K562 (cell line): Measurements from ENCODE around the gene DNAH8. TPM values are rescaled to one million over a fixed set of nuclear protein-coding genes. Genes with fewer than 3 reads are reported as not detected.

Experiments used
- ATAC-seq: fragments of 200-7000 bp; cut with Tn5 transposase; 3 replicates; pipeline ENCODE4 v1.9.1; 2020; ENCODE audit warnings: moderate library complexity
- BruUV-seq: library from RNA; stranded (reverse); fragments of 400-500 nt; replicated peaks from 2 replicates; lab custom pipeline; 2021; lab: Mats Ljungman, UMichigan
- CTCF ChIA-PET: fragments of 300-600 bp; formaldehyde crosslinking; extraction: SDS; loops from one replicate; lab custom pipeline; 2021; ENCODE audit warnings: low intra/inter-chr PET ratio; lab: Yijun Ruan, JAX
- POLR2A ChIA-PET: fragments of 300-600, 350-650 bp; sonication (Branson Sonifier 250); formaldehyde crosslinking; extraction: SDS; loops from one replicate; lab custom pipeline; 2021; ENCODE audit warnings: antibody characterized with exemption, inconsistent platforms; lab: Yijun Ruan, JAX
- DNase-seq, 4 experiments: peaks; one replicate each; pipeline versions ENCODE4 v3.0.0 to v3.0.0-alpha.2; 2011 to 2018; ENCODE audit warnings: low spot score in 3 of 4, mixed read lengths in 3 of 4; ENCODE audit errors: extremely low read depth in 1 of 4
- FAIRE-seq: peaks from 2 replicates; lab custom pipeline; 2011; peaks lifted over from hg19 to GRCh38; lab: Jason Lieb, UNC
- H2AFZ ChIP-seq: 2 replicates; pipeline ENCODE4 v1.6.0; 2011; ENCODE audit warnings: low read depth, low read length, control low read depth, inconsistent platforms
- H3K27ac ChIP-seq: fragments of 200-600 bp; 3 replicates; pipeline ENCODE4 v1.8.0; 2011; ENCODE audit warnings: low read depth, mild to moderate bottlenecking, control low read depth, inconsistent platforms, low read length, moderate library complexity, mixed read lengths; ENCODE audit errors: extremely low read depth
- H3K27me3 ChIP-seq, 2 experiments: fragments of 300-600 bp in 1 of 2; 2 replicates in 1 of 2; 3 replicates in 1 of 2; pipeline versions ENCODE4 v1.6.0 to v1.8.0; 2011; ENCODE audit warnings: inconsistent platforms in 2 of 2, low read length in 2 of 2, mild to moderate bottlenecking in 1 of 2, mixed read lengths in 1 of 2, moderate library complexity in 1 of 2; ENCODE audit not compliant: control insufficient read depth in 2 of 2, insufficient read depth in 2 of 2
- H3K36me3 ChIP-seq: fragments of 300-600 bp; 3 replicates; pipeline ENCODE4 v1.8.0; 2011; ENCODE audit warnings: mild to moderate bottlenecking, low read length, inconsistent platforms; ENCODE audit not compliant: control insufficient read depth, insufficient read depth
- H3K4me1 ChIP-seq, 2 experiments: fragments of 200-600 bp in 1 of 2; replicated peaks in 1 of 2; 2 replicates in 1 of 2; 3 replicates in 1 of 2; pipeline versions ENCODE4 v1.5.1 to v1.8.0; 2011; ENCODE audit warnings: inconsistent platforms in 2 of 2, low read length in 2 of 2, mild to moderate bottlenecking in 1 of 2, mixed read lengths in 1 of 2, moderate library complexity in 1 of 2; ENCODE audit not compliant: control insufficient read depth in 2 of 2, insufficient read depth in 2 of 2
- H3K4me2 ChIP-seq: 2 replicates; pipeline ENCODE4 v1.6.1; 2011; ENCODE audit warnings: low read length, control low read depth, inconsistent platforms, mixed read lengths; ENCODE audit not compliant: insufficient read depth
- H3K4me3 ChIP-seq: fragments of 200-600 bp; sonication (generic), shearing (Covaris generic); 2 replicates; pipeline ENCODE4 v1.5.1; 2016; ENCODE audit warnings: control low read depth, inconsistent platforms
- H3K79me2 ChIP-seq: fragments of 200-600 bp; 3 replicates; pipeline ENCODE4 v1.8.0; 2011; ENCODE audit warnings: low read length, inconsistent platforms; ENCODE audit not compliant: control insufficient read depth, insufficient read depth
- H3K9ac ChIP-seq, 2 experiments: 2 replicates each; pipeline versions ENCODE4 v1.6.0 to v1.6.1; 2011; ENCODE audit warnings: low read depth in 2 of 2, low read length in 2 of 2, control low read depth in 1 of 2, inconsistent platforms in 1 of 2, mild to moderate bottlenecking in 1 of 2, mixed read lengths in 1 of 2; ENCODE audit not compliant: insufficient read depth in 1 of 2
- H3K9me1 ChIP-seq: one replicate; pipeline ENCODE4 v1.6.0; 2011; ENCODE audit warnings: inconsistent platforms, mild to moderate bottlenecking, low read length, moderate library complexity; ENCODE audit not compliant: control insufficient read depth, insufficient read depth
- H3K9me3 ChIP-seq: replicated peaks from 2 replicates; pipeline ENCODE4 v1.5.1; 2011; ENCODE audit warnings: low read depth, low read length, inconsistent platforms; ENCODE audit not compliant: control insufficient read depth, insufficient read depth
- H4K20me1 ChIP-seq: replicated peaks from 2 replicates; pipeline ENCODE4 v1.6.1; 2011; ENCODE audit warnings: low read length, inconsistent platforms, mixed read lengths; ENCODE audit not compliant: control insufficient read depth, insufficient read depth
- CBX8 ChIP-seq: fragments of 200-600 bp; sonication (generic); IDR thresholded peaks from 2 replicates; pipeline ENCODE4 v1.6.1; 2012; ENCODE audit warnings: borderline replicate concordance, mixed run types, low read depth, mild to moderate bottlenecking, moderate library complexity, mixed read lengths, low read length, control low read depth, inconsistent platforms; ENCODE audit not compliant: poor library complexity, severe bottlenecking; ENCODE audit errors: extremely low read depth
- LEF1 ChIP-seq: fragments of 450-650 bp; IDR thresholded peaks from 2 replicates; pipeline ENCODE4 v1.6.1; 2016; ENCODE audit warnings: mild to moderate bottlenecking
- RFX1 ChIP-seq: fragments of 450-650 bp; IDR thresholded peaks from 2 replicates; pipeline ENCODE4 v1.6.1; 2016; ENCODE audit warnings: mild to moderate bottlenecking, moderate library complexity
- ZBTB2 ChIP-seq: fragments of 450-650 bp; IDR thresholded peaks from 2 replicates; pipeline ENCODE4 v1.6.1; 2016; ENCODE audit warnings: antibody characterized with exemption
- WGBS: fragments of 100-300 bp; shearing (Covaris generic); methylation state at CpG from one replicate; pipeline ENCODE4 v1.1.6; 2016; ENCODE audit warnings: low coverage, mixed read lengths; ENCODE audit not compliant: insufficient coverage; ENCODE audit errors: missing lambda C conversion rate; 5-methylcytosine and 5-hydroxymethylcytosine counted together
- in situ Hi-C: fragments of 300-500 bp; cut with MboI; formaldehyde crosslinking; loops from 4 replicates; pipeline ENCODE4 v1.15.0; 2018; ENCODE audit warnings: inconsistent platforms, mixed read lengths
- intact Hi-C: fragments of 100-400 bp; cut with micrococcal nuclease; formaldehyde crosslinking; loops from 2 replicates; pipeline ENCODE4 v1.14.2; 2022
- polyA plus RNA-seq, 8 experiments: library from polyadenylated mRNA; depleted of rRNA in 4 of 8; stranded (reverse) in 5 of 8; unstranded in 3 of 8; fragments of >200 nt; fragmentation: Nextera tagmentation in 2 of 8; fragmentation: Illumina TruSeq in 1 of 8; extraction: Ambion mirVana in 2 of 8; extraction: Trizol in 1 of 8; gene quantifications; 2 replicates each; pipeline versions ENCODE4 v1.2.1 to v1.2.3, GENCODE V29; 2011 to 2014; ENCODE audit warnings: inconsistent platforms in 1 of 8, missing spikeins in 1 of 8
- total RNA-seq, 7 experiments: library from RNA; depleted of rRNA in 6 of 7; stranded (reverse); fragments of >200 nt in 6 of 7; fragmentation: Illumina TruSeq in 2 of 7; extraction: Trizol in 2 of 7; gene quantifications; 2 replicates each; pipeline versions ENCODE4 v1.2.1 to v1.2.3, GENCODE V29; 2011 to 2021; ENCODE audit warnings: low replicate concordance in 1 of 7

The DNAH8 gene
- total and polyA plus RNA-seq, 9 of the 15 experiments (the other 6 are each of a cell fraction or from before 2014, with no cell fraction given): 1.2 to 4.2 (median 2.9) TPM

DNA sequence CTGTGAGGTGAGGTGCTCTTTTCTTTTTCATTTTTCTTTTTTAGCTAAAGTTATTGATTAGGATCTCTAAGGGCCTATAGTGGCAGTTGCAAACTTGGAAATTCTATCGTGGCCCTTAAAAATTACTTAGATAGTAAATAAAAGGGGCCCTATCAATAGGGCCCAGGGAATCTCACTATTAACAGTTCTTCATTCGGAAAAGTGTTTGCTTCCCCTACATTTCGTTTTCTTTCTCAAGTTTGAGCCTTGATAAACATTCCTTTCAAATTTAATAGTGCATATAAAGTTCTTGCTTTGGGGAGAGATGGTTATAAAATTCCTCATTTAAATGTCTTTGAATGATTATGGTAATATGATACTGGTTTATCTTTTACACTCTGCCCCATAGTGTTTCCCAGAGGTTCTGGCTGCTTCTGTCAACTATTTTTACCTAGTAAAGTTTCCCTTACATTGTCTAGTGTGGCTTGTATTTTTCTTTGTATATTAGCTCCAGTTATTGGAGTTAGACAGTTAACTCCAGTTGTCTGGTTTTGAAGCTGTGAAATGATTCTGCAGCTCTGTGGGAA lies 263.1 kb downstream of the DNAH8 start:
- Histone ChIP-seq H3K79me2 (no peaks in the 10 kb centered on the region), H3K9me1 (no peaks in the 10 kb centered on the region), H3K9me3 (no peaks in the 10 kb centered on the region), H3K27ac (no peak overlapping the region), H4K20me1 (no peaks in the 10 kb centered on the region), H3K27me3 (peaks cover 11% of the 10 kb centered on the region in 2 experiments; a peak in 4 of 5 replicates), H2AFZ (no peak overlapping the region), H3K9ac (no peak overlapping the region), H3K4me3 (no peak overlapping the region), H3K36me3 (no peaks in the 10 kb centered on the region), H3K4me2 (no peak overlapping the region), H3K4me1 (no peaks in the 10 kb centered on the region)
- ATAC-seq: no peak
- 0% methylated on average over 3 of the region's 3 CpGs for WGBS
- DNase-seq: no peak
- no TSS peak for BruUV-seq
- TF ChIP-seq ZBTB2 (no peak), RFX1 (no peak), LEF1 (no peak), CBX8 (peak; percentile 84)
- FAIRE-seq: no peak
- intact Hi-C loops (no loop called here), in situ Hi-C loops (no loop called here)
- CTCF ChIA-PET: no interaction called here
- POLR2A ChIA-PET: interaction anchor here (0.6 to 0.7 kb wide), 3 partner anchors 9 to 97 kb away, joined by 3 to 4 read pairs (median 3); no protein-coding TSS in a partner anchor
